Measurements from ENCODE around the gene KSR2. TPM values are rescaled to one million over a fixed set of nuclear protein-coding genes. Genes with fewer than 3 reads are reported as not detected.
"Not testable (repeated sequence)": the region's sequence is repeated elsewhere in the genome, so short reads cannot be mapped to it uniquely, and the experiment has no call there.

Gene KSR2
- total RNA-seq, 1 experiment from 2014 or later = 2.0 TPM

DNA sequence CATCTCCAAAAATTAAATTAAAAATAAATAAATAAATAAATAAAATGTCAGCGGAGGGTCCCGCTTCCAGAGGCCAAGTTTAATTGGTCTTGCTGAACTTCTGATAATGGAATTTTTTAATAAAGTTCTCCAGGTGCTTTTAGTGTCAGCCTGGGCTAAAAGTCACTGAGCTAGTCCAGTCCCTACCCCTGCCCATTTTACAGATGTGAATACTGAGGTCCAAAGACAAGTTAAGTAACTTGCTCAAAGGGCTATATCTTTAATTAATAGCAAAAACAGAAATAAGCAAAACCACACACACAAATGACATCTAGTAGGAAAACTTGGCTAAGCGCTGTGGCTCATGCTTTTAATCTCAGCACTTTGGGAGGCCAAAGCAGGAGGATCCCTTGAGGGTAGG, 42.1 kb upstream of the KSR2 start:
- ChIA-PET POLR2A (ENCODE audit: unreplicated experiment) (no interaction called here), CTCF (no interaction called here)
- no peak for TF ChIP-seq EZH2 (IDR thresholded peaks at IDR 0.05; ENCODE audit: low read depth)
- no peak for TF ChIP-seq CTCF (conservative IDR thresholded peaks at IDR 0.05)
- Histone ChIP-seq H3K36me3 (ENCODE audit: low read depth) (no peaks in the 10 kb centered on the region), H2AFZ (no peak overlapping the region), H3K4me1 (replicated peaks; ENCODE audit: insufficient read depth) (peaks cover 1% of the 10 kb centered on the region), H3K9me2 (ENCODE audit: insufficient read depth) (no peaks in the 10 kb centered on the region), H3K79me2 (ENCODE audit: low read depth) (no peaks in the 10 kb centered on the region), H3K4me2 (no peak overlapping the region), H3K4me3 (no peak overlapping the region), H3F3A (ENCODE audit: insufficient read depth, low read depth) (no peaks in the 10 kb centered on the region), H4K20me1 (ENCODE audit: insufficient read depth) (no peaks in the 10 kb centered on the region), H3K9me3 (ENCODE audit: insufficient read depth, low read depth) (no peaks in the 10 kb centered on the region), H3K27ac (no peak overlapping the region), H3K27me3 (ENCODE audit: insufficient read depth, low read depth) (no peaks in the 10 kb centered on the region)
- intact Hi-C loops (cut with micrococcal nuclease; ENCODE audit: unreplicated experiment) = no loop called here
- BruUV-seq (replicated peaks) = no TSS peak
- no peak for DNase-seq

DNA sequence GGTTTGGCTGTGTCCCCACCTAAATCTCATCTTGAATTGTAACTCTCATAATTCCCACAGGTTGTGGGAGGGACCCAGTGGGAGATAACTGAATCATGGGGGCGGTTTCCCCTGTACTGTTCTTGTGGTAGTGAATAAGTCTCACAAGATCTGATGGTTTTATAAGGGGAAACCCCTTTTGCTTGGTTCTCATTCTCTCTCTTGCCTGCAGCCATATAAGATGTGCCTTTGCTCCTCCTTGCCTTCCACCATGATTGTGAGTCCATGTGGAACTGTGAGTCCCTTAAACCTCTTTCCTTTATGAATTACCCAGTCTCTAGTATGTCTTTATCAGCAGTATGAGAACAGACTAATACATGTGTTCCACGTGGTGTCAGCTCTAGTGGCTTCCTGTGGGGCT, 31.0 kb upstream of the KSR2 start:
- BruUV-seq (replicated peaks); POLR2A ChIA-PET (ENCODE audit: unreplicated experiment): not testable (repeated sequence)

GRCh38 chr12:117998719-117999118, 29.9 kb upstream of the KSR2 start:
- Histone ChIP-seq H3K27ac (no peak overlapping the region), H3K9me2 (ENCODE audit: insufficient read depth) (no peaks in the 10 kb centered on the region), H3K4me3 (no peak overlapping the region), H3K36me3 (ENCODE audit: low read depth) (no peaks in the 10 kb centered on the region), H2AFZ (no peak overlapping the region), H4K20me1 (ENCODE audit: insufficient read depth) (no peaks in the 10 kb centered on the region), H3F3A (ENCODE audit: insufficient read depth, low read depth) (no peaks in the 10 kb centered on the region), H3K4me2 (no peak overlapping the region), H3K27me3 (ENCODE audit: insufficient read depth, low read depth) (no peaks in the 10 kb centered on the region), H3K9me3 (ENCODE audit: insufficient read depth, low read depth) (no peaks in the 10 kb centered on the region), H3K79me2 (ENCODE audit: low read depth) (no peaks in the 10 kb centered on the region), H3K4me1 (replicated peaks; ENCODE audit: insufficient read depth) (no peaks in the 10 kb centered on the region)
- intact Hi-C loops (cut with micrococcal nuclease; ENCODE audit: unreplicated experiment) = no loop called here
- ChIA-PET CTCF (no interaction called here), POLR2A (ENCODE audit: unreplicated experiment) (no interaction called here)
- no peak for TF ChIP-seq EZH2 (IDR thresholded peaks at IDR 0.05; ENCODE audit: low read depth)
- TF ChIP-seq CTCF (conservative IDR thresholded peaks at IDR 0.05) = no peak
- DNase-seq = no peak
- no TSS peak for BruUV-seq (replicated peaks)

More for the DNA sequence above, 31.0 kb upstream of the KSR2 start:
- H3K4me2 ChIP-seq; H3K36me3 ChIP-seq (ENCODE audit: low read depth); H3K79me2 ChIP-seq (ENCODE audit: low read depth); intact Hi-C loops (cut with micrococcal nuclease; ENCODE audit: unreplicated experiment); H3K4me3 ChIP-seq; H3F3A ChIP-seq (ENCODE audit: insufficient read depth, low read depth); H3K27me3 ChIP-seq (ENCODE audit: insufficient read depth, low read depth); CTCF ChIA-PET; H4K20me1 ChIP-seq (ENCODE audit: insufficient read depth); H3K9me3 ChIP-seq (ENCODE audit: insufficient read depth, low read depth); H3K27ac ChIP-seq; H2AFZ ChIP-seq; H3K9me2 ChIP-seq (ENCODE audit: insufficient read depth); H3K4me1 ChIP-seq (replicated peaks; ENCODE audit: insufficient read depth); DNase-seq: not testable (repeated sequence)

- DNase-seq = no peak
- no peaks in the 10 kb centered on the region for H3K79me2 ChIP-seq (ENCODE audit: low read depth)
- H3K9me2 ChIP-seq (ENCODE audit: insufficient read depth) = no peaks in the 10 kb centered on the region
- ChIA-PET CTCF (no interaction called here), POLR2A (ENCODE audit: unreplicated experiment) (no interaction called here)
- no peak overlapping the region for H3K4me3 ChIP-seq
- no peaks in the 10 kb centered on the region for H3F3A ChIP-seq (ENCODE audit: insufficient read depth, low read depth)
- no peaks in the 10 kb centered on the region for H3K27me3 ChIP-seq (ENCODE audit: insufficient read depth, low read depth)
- H3K36me3 ChIP-seq (ENCODE audit: low read depth) = no peaks in the 10 kb centered on the region
- TF ChIP-seq CTCF (conservative IDR thresholded peaks at IDR 0.05) = no peak
- no peak for TF ChIP-seq EZH2 (IDR thresholded peaks at IDR 0.05; ENCODE audit: low read depth)
- H3K27ac ChIP-seq = no peak overlapping the region
- H3K4me1 ChIP-seq (replicated peaks; ENCODE audit: insufficient read depth) = no peaks in the 10 kb centered on the region
- no peaks in the 10 kb centered on the region for H3K9me3 ChIP-seq (ENCODE audit: insufficient read depth, low read depth)
- no peak overlapping the region for H2AFZ ChIP-seq
- intact Hi-C loops (cut with micrococcal nuclease; ENCODE audit: unreplicated experiment) = no loop called here
- H4K20me1 ChIP-seq (ENCODE audit: insufficient read depth) = no peaks in the 10 kb centered on the region
- no TSS peak for BruUV-seq (replicated peaks)
- H3K4me2 ChIP-seq = no peak overlapping the region
Observed at GRCh38 chr12:117994551-117995438, 26.0 kb upstream of the KSR2 start.
